GM19035 (cell line): Measurements from ENCODE around the gene IFRD2.
"Not testable (repeated sequence)": the region's sequence is repeated elsewhere in the genome, so short reads cannot be mapped to it uniquely, and the experiment has no call there.

ENCODE experiments used
- ATAC-seq: cut with Tn5 transposase; IDR thresholded peaks from one replicate; pipeline ENCODE4 v1.9.1; 2021; ENCODE audit not compliant: unreplicated experiment

Gene IFRD2

DNA sequence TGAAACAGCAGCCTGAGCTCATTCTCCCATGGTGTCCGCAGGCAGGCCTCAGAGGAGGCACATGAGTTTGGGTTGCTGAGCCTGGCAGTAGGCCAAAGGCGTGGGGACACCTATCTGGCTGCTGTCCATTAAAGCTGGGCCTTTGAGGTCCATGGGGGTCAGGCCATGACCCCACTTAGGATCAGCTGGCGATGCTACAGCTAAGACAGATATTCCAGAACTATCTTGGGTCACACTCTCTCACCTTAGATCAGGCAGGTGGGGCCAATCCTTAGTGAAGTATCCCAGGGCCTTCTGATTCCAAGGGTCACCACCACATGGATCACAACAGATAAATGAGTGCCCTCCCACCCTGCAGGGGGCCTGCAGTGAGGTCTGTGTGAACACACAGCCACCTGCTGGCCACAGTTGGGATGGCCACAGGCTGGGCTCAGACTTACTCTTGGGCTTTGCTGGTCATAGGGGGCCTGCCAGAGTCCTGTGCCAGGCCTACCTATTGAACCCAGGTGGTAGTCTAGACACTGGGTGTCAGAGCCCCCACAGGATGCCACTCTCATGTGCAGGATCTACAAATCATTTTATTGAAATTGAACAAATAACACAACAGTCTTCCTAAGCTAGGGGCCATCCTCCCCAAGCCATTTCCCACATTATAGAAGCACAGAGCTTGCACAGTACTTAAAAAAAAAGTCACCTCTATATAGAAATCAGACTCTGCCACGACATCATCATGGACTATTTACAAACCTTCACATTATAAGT, 32.3 kb upstream of the IFRD2 start:
- no peak for ATAC-seq

DNA sequence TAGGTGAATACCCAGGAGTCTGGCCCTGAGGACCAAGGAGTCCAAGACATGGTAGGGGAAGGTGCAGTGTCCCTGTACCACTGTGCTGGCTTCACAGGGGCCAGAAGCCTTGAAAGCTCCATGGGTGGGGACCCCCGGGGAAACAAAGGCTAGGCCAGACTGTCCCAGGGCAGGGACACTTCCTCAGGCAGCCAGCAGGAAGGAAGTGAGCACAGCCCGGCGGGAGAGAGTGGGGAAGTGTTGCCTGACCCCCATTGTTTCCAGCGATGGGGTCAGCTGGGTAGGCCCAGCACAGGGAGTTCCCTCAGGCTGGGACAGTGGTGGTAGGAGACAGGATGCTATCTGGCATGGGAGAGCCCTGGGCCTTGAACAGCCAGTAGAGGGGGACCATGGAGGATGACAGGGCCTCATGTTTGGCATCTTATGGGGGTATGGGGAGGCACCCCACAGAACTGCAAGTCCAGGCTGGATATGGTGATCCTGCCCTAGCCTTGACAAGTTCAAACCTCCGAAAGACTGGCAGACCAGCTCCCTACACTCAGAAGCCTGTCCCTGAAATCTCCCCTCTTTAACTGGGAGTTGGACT, 31.5 kb upstream of the IFRD2 start:
- ATAC-seq, result no peak

- ATAC-seq, result no peak
These were observed 30.9 kb upstream of the IFRD2 start for GRCh38 chr3:50323092-50323600.

GRCh38 chr3:50322386-50323091, 30.3 kb upstream of the IFRD2 start, which contains the start of gene HYAL2:
HYAL2 (minus strand) TSS chr3:50322745; CDS start chr3:50320489, 2,256 bp downstream.
- no peak for ATAC-seq

- no peak for ATAC-seq
These were observed 29.8 kb upstream of the IFRD2 start for GRCh38 chr3:50322115-50322385.

DNA sequence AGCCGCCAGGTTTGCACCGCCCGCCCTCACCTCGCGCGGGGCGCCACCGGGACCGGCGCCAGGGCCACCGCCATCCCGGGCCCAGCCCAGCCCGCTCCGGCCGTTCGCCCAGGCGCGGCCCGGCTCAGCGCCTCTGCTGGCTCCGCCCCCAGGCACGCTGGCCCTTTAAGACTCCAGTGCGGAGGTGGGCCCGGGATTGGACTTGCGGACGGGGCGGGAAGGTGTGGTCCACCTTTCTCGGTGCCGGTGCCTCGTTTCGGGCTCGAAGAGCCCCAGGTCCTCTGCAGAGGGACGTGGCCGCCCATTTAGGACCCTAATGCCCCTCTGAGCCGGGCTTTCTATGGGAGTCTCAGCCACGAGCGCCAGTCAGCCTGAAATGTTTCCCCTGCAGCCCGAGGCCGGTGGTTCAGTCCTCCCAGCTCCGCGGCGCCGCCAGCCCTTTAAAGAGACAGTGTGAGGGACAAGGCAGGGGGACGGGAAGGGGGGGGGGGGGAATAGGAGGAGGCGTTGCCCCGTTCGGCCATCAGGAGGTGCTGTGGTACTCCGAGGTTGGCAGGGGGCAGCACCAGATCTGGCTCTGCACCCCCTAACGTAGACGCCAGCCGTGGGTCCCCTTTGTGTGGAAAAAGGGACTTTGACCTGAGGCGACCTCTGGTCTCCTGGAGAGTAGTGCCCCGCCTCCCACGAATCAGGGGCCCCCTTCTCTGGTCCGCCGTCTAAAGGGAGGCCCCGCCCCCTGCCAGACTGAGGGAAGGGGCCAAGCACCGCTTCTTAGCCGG, 29.3 kb upstream of the IFRD2 start:
- ATAC-seq, result peak; percentile 83

- peak; percentile 54 for ATAC-seq
These were observed 28.7 kb upstream of the IFRD2 start for GRCh38 chr3:50320853-50321335.

GRCh38 chr3:50319894-50320625, 27.8 kb upstream of the IFRD2 start:
- ATAC-seq, result no peak

DNA sequence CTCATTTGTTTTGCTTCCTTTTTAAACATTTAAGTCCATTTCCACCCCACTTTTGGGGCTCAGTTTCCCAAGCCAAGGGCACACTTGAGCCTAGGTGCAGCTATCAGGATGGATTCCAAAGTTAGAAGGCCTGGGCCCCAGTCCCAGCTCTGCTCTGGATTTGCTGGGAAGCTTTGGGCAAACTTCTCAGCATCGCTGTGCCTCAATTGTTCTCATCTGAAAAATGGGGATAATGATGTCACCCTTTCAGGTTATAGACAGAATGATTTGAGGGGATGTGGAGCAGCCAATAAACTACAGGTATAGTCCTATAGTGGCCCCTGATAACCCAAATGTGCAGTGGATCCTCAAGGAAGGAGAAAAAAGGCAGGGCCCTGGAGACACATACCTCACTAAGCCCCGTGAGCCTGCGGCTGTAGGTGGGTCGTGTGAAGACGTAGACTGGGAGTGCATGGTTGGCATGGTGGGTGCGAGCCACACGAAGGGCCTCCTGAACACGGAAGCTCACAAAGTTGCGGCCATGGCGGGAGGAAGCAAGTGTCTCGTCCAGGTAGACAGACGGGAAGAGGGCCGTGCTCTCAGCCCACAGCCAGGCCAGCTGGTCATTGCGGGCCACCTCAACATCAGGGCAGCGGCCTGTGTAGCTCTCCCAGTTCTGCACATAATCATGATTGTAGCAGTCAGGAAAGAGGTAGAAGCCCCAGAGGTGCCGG, 27.1 kb upstream of the IFRD2 start:
- no peak for ATAC-seq

DNA sequence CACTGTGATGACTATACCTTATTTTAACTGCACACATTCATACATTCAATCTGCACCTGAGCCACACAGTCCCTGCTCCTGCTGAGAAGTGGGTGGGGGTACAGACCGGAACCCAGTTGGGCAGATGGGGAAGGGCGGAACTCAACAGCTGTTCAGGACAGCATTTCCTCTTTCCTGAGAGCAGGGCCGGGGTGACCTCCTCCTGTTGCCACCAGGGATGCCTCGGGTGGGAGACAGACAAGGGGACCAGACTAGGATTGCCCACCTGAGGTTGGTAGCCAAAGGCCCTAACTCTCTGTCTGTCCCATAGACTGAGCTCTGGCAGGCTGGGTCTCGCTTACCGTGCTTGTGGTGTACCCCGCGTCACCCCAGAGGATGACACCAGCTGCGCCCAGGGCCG, 26.4 kb upstream of the IFRD2 start:
- no peak for ATAC-seq

GRCh38 chr3:50318163-50318562, 25.9 kb upstream of the IFRD2 start:
- no peak for ATAC-seq

- no peak for ATAC-seq
These were observed 25.1 kb upstream of the IFRD2 start for GRCh38 chr3:50317300-50317699.

GRCh38 chr3:50316657-50317242, 24.5 kb upstream of the IFRD2 start:
- ATAC-seq, result no peak

- ATAC-seq, result no peak
These were observed 22.6 kb upstream of the IFRD2 start for GRCh38 chr3:50314816-50315215.

DNA sequence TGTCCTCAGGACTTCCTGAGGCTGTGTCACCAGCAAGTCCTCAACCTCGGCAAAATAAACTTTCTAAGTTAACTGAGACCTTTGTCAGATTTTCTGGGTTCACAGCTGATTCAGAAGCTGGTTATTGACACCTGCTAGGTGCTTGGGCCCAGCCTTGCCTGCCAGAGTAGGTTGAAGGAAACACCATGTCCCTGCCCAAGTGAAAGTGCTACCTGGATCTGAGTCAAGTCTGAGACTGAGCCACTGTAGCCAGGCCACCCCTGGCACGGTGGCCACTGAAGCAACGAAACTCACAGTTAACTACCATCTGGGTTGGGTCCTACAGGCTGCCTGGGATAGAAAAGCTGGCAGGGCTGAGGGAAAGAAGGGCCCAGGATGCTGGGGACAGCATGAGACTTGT, 22.1 kb upstream of the IFRD2 start:
- no peak for ATAC-seq

DNA sequence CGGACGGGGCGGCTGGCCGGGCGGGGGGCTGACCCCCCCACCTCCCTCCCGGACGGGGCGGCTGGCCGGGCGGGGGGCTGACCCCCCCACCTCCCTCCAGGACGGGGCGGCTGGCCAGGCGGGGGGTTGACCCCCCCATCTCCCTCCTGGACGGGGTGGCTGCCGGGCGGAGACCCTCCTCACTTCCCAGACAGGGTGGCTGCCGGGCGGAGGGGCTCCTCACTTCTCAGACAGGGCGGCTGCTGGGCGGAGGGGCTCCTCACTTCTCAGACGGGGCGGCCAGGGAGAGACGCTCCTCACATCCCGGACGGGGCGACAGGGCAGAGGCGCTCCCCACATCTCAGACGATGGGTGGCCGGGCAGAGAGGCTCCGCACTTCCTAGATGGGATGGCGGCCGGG, 19.8 kb upstream of the IFRD2 start:
- not testable (repeated sequence) for ATAC-seq

- no peak for ATAC-seq
These were observed 12.4 kb upstream of the IFRD2 start for GRCh38 chr3:50304601-50305000.

DNA sequence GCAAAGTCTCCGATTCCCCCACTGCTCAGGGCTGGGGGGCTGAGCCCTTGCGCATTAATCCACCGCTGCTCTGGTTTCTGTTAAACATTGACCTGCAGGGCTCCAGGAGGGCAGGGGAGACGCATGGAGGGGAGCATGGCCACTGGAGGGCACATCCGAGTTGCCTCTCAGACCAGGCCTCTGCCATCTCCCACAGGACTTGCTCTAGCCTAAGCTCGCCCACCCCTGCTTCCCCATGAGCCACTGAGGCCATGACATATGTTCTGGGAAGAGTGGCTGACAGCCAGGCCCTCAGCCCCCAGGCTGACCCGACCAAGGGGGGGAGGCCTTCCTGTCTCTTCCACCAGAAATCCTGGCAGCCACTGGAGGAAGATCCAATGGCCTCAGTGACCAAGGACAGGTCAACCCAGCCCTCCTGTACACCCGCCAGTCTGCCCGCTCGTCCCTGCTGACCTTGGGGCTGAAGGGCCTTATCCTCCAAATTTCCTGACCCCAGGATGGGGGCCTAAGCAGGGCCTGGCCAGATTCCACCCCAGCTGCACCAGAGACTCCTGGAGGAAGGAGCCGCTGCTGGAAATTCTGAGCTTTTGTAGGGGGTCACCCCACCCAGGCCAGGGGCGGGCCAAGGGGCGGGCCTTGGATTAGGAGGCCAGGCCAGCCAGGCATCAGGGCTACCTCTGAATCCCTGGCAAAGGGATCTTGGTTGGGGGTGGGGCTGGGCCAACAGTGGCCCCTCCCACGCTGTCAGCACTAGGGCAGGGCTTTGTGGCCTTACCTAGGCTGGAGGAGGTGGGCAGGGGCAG, 11.0 kb upstream of the IFRD2 start, which contains the start of gene HYAL1:
HYAL1 (minus strand) TSS at position 562 of the 803 bp plus-strand sequence. CDS start 618 bp downstream, outside the sequence.
- no peak for ATAC-seq
